Measurements from ENCODE around the gene SRGAP3. TPM values are rescaled to one million over a fixed set of nuclear protein-coding genes. Genes with fewer than 3 reads are reported as not detected.

SRGAP3 gene
- total RNA-seq, 4 donors from 2014 or later: 2.0 to 6.9 (median 4.8) TPM

GRCh38 chr3:9270704-9271103, 21.3 kb upstream of the SRGAP3 start:
- 89 to 94% methylated on average over 2 of the region's 4 CpGs for WGBS, 2 donors (ENCODE audit: low coverage in 1 of 2)
- Histone ChIP-seq H3K4me3 (no peak overlapping the region), H3K36me3 (no peaks in the 10 kb centered on the region), H3K27me3 (no peaks in the 10 kb centered on the region), H3K4me1 (no peaks in the 10 kb centered on the region), H3K9me3 (no peaks in the 10 kb centered on the region), H3K27ac (no peak overlapping the region)
- TF ChIP-seq EP300 (IDR thresholded peaks at IDR 0.05) (no peak), POLR2AphosphoS5 (IDR thresholded peaks at IDR 0.05) (no peak), POLR2A (IDR thresholded peaks at IDR 0.05) (no peak)
- TF ChIP-seq, protein P1, sequence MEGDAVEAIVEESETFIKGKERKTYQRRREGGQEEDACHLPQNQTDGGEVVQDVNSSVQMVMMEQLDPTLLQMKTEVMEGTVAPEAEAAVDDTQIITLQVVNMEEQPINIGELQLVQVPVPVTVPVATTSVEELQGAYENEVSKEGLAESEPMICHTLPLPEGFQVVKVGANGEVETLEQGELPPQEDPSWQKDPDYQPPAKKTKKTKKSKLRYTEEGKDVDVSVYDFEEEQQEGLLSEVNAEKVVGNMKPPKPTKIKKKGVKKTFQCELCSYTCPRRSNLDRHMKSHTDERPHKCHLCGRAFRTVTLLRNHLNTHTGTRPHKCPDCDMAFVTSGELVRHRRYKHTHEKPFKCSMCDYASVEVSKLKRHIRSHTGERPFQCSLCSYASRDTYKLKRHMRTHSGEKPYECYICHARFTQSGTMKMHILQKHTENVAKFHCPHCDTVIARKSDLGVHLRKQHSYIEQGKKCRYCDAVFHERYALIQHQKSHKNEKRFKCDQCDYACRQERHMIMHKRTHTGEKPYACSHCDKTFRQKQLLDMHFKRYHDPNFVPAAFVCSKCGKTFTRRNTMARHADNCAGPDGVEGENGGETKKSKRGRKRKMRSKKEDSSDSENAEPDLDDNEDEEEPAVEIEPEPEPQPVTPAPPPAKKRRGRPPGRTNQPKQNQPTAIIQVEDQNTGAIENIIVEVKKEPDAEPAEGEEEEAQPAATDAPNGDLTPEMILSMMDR (IDR thresholded peaks at IDR 0.05): no peak
- ATAC-seq: no peak

DNA sequence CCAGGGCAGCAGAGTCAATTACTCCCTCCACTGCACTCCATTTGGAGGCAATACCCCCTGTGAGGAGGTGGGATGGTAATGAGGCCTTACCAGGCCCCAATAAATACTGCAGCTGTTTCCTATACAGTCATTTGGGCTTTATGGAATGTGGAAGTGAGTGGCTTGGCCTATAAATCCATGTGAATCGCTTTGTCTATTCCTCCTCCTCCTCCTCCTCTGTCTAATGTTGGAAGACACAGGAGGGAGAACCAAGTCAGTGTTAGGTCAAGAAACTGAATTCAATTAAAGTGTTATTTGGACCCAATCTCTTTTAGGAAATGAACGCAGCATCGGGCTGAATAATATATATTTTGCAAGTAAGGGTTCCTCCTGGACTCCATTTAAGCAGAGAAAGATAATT, 17.3 kb upstream of the SRGAP3 start:
- Histone ChIP-seq H3K4me1 (no peaks in the 10 kb centered on the region), H3K4me3 (no peak overlapping the region), H3K36me3 (no peaks in the 10 kb centered on the region), H3K27me3 (no peaks in the 10 kb centered on the region), H3K9me3 (peaks cover 0 to 5% (median 0%) of the 10 kb centered on the region in 3 donors), H3K27ac (no peak overlapping the region)
- no peak for ATAC-seq
- 93 to 100% methylated on average over 3 of the region's 3 CpGs for WGBS, 2 donors (ENCODE audit: low coverage in 1 of 2)
- TF ChIP-seq, protein P1 (IDR thresholded peaks at IDR 0.05): no peak

DNA sequence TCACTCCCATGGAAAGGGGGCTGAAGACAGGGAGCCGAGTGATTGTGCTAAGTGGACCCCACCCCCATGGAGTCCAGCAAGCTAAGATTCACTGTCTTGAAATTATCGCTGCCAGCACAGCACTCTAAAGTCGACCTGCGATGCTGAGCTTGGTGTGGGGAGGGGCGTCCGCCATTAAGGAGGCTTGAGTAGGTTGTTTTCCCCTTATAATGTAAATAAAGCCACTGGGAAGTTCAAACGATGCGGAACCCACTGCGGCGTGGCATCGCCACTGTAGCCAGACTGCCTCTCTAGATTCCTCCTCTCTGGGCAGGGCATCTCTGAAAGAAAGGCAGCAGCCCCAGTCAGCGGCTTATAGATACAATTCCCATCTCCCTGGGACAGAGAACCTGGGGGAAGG, 10.9 kb upstream of the SRGAP3 start:
- no peaks in the 10 kb centered on the region for H3K36me3 ChIP-seq
- no peak for TF ChIP-seq EP300 (IDR thresholded peaks at IDR 0.05)
- no peak for TF ChIP-seq POLR2AphosphoS5 (IDR thresholded peaks at IDR 0.05)
- TF ChIP-seq, protein P1 (IDR thresholded peaks at IDR 0.05): no peak
- no peak for TF ChIP-seq POLR2A (IDR thresholded peaks at IDR 0.05)
- no peak overlapping the region for H3K4me3 ChIP-seq
- no peaks in the 10 kb centered on the region for H3K4me1 ChIP-seq
- peaks cover 0 to 17% (median 0%) of the 10 kb centered on the region in 3 donors for H3K9me3 ChIP-seq
- WGBS, 2 donors (ENCODE audit: low coverage in 1 of 2): 80% methylated on average over 1 of the region's 12 CpGs; no CpG with 5 or more reads in 1 of the 2 donors
- no peak overlapping the region for H3K27ac ChIP-seq
- H3K27me3 ChIP-seq: no peaks in the 10 kb centered on the region
- ATAC-seq: no peak

GRCh38 chr3:9257092-9257491, 7.6 kb upstream of the SRGAP3 start:
- Histone ChIP-seq H3K4me3 (no peak overlapping the region), H3K27ac (no peak overlapping the region), H3K4me1 (no peaks in the 10 kb centered on the region), H3K9me3 (peaks cover 0 to 12% (median 0%) of the 10 kb centered on the region in 3 donors), H3K36me3 (no peaks in the 10 kb centered on the region), H3K27me3 (no peaks in the 10 kb centered on the region)
- no peak for ATAC-seq
- TF ChIP-seq POLR2AphosphoS5 (IDR thresholded peaks at IDR 0.05): no peak
- WGBS, 2 donors (ENCODE audit: low coverage in 1 of 2): 89% methylated on average over 2 of the region's 2 CpGs

DNA sequence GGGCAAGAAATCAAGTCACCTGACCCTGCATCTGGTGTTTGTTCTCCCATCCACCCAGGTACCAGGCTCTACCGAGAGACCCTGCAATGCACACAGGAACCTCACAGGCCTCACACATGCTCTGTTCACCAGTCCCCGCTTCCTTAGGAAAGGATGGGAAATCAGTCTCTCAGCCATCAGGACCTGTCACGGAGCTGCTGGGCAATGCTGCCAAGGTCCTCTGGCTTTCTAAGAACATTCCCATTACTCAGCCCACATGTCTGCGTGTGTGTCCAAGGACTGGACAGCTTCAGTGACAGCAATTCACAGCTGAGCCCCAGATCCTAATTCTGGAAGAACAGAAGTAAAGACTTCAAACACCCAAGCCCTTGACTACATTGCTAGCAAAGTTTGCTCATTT, 6.5 kb upstream of the SRGAP3 start:
- 60 to 71% methylated on average over 1 to 2 of the region's 4 CpGs for WGBS, 2 donors (ENCODE audit: low coverage in 1 of 2)
- no peak for ATAC-seq

More for the DNA sequence above, 6.5 kb upstream of the SRGAP3 start:
- no peaks in the 10 kb centered on the region for H3K36me3 ChIP-seq
- no peaks in the 10 kb centered on the region for H3K4me1 ChIP-seq
- no peak for TF ChIP-seq POLR2AphosphoS5 (IDR thresholded peaks at IDR 0.05)
- no peak for TF ChIP-seq POLR2A (IDR thresholded peaks at IDR 0.05)
- TF ChIP-seq EP300 (IDR thresholded peaks at IDR 0.05): no peak
- TF ChIP-seq, protein P1 (IDR thresholded peaks at IDR 0.05): no peak
- H3K4me3 ChIP-seq: no peak overlapping the region
- H3K27ac ChIP-seq: no peak overlapping the region
- H3K9me3 ChIP-seq: peaks cover 0 to 12% (median 0%) of the 10 kb centered on the region in 3 donors
- H3K27me3 ChIP-seq: no peaks in the 10 kb centered on the region

Data from gastroesophageal sphincter (tissue), 4 donors.